CD4-positive, alpha-beta T cell (primary cell): ENCODE measurements around the gene FBLN7. TPM values are rescaled to one million over a fixed set of nuclear protein-coding genes. Genes with fewer than 3 reads are reported as not detected.

Experiments used
- ATAC-seq: fragments of 200-7000 bp; cut with Tn5 transposase; one replicate; pipeline ENCODE4 v1.10.0; 2022; ENCODE audit warnings: mild to moderate bottlenecking; ENCODE audit not compliant: poor library complexity
- CTCF ChIA-PET: fragments of 350-600 bp; sonication (Branson Sonifier 250); formaldehyde crosslinking; loops from one replicate; lab custom pipeline; 2021; ENCODE audit warnings: antibody characterized with exemption, inconsistent platforms; lab: Charles Lee
- POLR2A ChIA-PET: fragments of 350-600 bp; sonication (Branson Sonifier 250); formaldehyde crosslinking; loops from one replicate; lab custom pipeline; 2021; ENCODE audit warnings: antibody characterized with exemption, inconsistent platforms; lab: Charles Lee
- DNase-seq, 14 experiments: peaks; one replicate each; pipeline ENCODE4 v3.0.0-alpha.2; 2013 to 2020; ENCODE audit warnings: mixed read lengths in 2 of 14
- H3K27ac ChIP-seq, 2 donors: one replicate each; pipeline versions ENCODE4 v1.5.1 to v1.7.0; 2013; ENCODE audit warnings: low read length in 2 of 2, low read depth in 1 of 2, mild to moderate bottlenecking in 1 of 2
- H3K27me3 ChIP-seq, 2 experiments: 1 replicate in 1 of 2; 2 replicates in 1 of 2; pipeline versions ENCODE4 v1.6.1 to v1.7.0; 2013; ENCODE audit warnings: low read length in 2 of 2, control low read depth in 1 of 2, mild to moderate bottlenecking in 1 of 2, moderate library complexity in 1 of 2; ENCODE audit not compliant: insufficient read depth in 2 of 2, control insufficient read depth in 1 of 2
- H3K36me3 ChIP-seq: one replicate; pipeline ENCODE4 v1.6.1; 2013; ENCODE audit warnings: low read length, control low read depth; ENCODE audit not compliant: insufficient read depth
- H3K4me1 ChIP-seq: one replicate; pipeline ENCODE4 v1.6.1; 2013; ENCODE audit warnings: low read length, control low read depth; ENCODE audit not compliant: insufficient read depth
- H3K4me3 ChIP-seq: one replicate; pipeline ENCODE4 v1.5.1; 2013; ENCODE audit warnings: mild to moderate bottlenecking, low read length, moderate library complexity
- H3K9me3 ChIP-seq, 2 experiments: 1 replicate in 1 of 2; 2 replicates in 1 of 2; pipeline versions ENCODE4 v1.6.1 to v1.7.0; 2013; ENCODE audit warnings: low read length in 2 of 2, mild to moderate bottlenecking in 2 of 2, control low read depth in 1 of 2, moderate library complexity in 1 of 2; ENCODE audit not compliant: control insufficient read depth in 1 of 2, insufficient read depth in 1 of 2
- H3K27ac Mint-ChIP-seq: one replicate; pipeline ENCODE4 v1.8.0; 2020; ENCODE audit warnings: mixed read lengths
- H3K27me3 Mint-ChIP-seq: one replicate; pipeline ENCODE4 v1.8.0; 2021; ENCODE audit warnings: mixed read lengths
- H3K36me3 Mint-ChIP-seq: one replicate; pipeline ENCODE4 v1.8.0; 2021; ENCODE audit warnings: low read depth, mixed read lengths
- H3K4me1 Mint-ChIP-seq: one replicate; pipeline ENCODE4 v1.8.0; 2021; ENCODE audit warnings: low read depth, mixed read lengths
- H3K4me3 Mint-ChIP-seq: one replicate; pipeline ENCODE4 v1.8.0; 2020; ENCODE audit warnings: mild to moderate bottlenecking, mixed read lengths
- H3K9me3 Mint-ChIP-seq: one replicate; pipeline ENCODE4 v1.8.0; 2020; ENCODE audit warnings: mixed read lengths
- intact Hi-C, 2 experiments: fragments of 100-400 bp; cut with DNase I in 1 of 2; cut with micrococcal nuclease in 1 of 2; formaldehyde crosslinking; loops; one replicate each; pipeline versions ENCODE4 v1.15.1 to v1.9.0; 2023 to 2025; cut with DNase I, micrococcal nuclease
- total RNA-seq, 174 experiments: library from RNA in 2 of 174; stranded (reverse) in 2 of 174; gene quantifications; one replicate each; pipeline ENCODE4 v1.2.3 and lab custom pipeline; 2021 to 2026
- TF ChIP-seq, protein P1 (sequence below): fragments of 200-600 bp; IDR thresholded peaks from one replicate; pipeline ENCODE4 v1.8.0; 2022; ENCODE audit warnings: antibody characterized with exemption, mild to moderate bottlenecking

Gene FBLN7
- total RNA-seq, 2 experiments from 2014 or later = 27.0 to 27.2 TPM

DNA sequence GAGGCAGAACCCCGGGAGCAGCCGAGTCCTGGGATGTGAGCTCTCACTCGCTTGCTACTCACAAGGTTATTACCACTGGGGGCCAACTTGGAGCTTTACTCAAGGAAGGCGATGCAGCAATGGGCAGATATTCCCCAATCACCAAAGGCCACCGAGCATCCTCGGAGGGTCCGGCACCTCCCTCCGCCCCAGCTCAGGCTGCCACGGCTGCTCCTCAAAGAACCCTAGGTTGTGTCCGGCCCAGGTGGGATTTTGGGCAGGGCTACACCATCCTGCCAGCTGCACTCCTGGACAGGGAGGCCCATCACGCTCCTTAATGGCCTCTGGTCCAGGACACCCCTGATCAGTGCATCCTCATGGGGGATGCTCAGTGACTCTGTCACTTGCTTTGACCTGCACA lies 24.8 kb downstream of the FBLN7 start:
- Histone ChIP-seq H3K36me3 (no peaks in the 10 kb centered on the region), H3K9me3 (no peaks in the 10 kb centered on the region), H3K4me1 (peaks cover 7% of the 10 kb centered on the region), H3K27me3 (no peaks in the 10 kb centered on the region), H3K4me3 (no peak overlapping the region), H3K27ac (no peak overlapping the region)
- POLR2A ChIA-PET = no interaction called here
- CTCF ChIA-PET = interaction anchor here (1.2 kb wide), 1 partner anchor 158 kb away, joined by 3 read pairs; no protein-coding TSS in a partner anchor
- Mint-ChIP-seq H3K9me3 (no peaks in the 10 kb centered on the region), H3K4me1 (peaks cover 15% of the 10 kb centered on the region), H3K36me3 (no peaks in the 10 kb centered on the region), H3K27ac (no peak overlapping the region), H3K4me3 (no peak overlapping the region), H3K27me3 (no peaks in the 10 kb centered on the region)
- intact Hi-C loops = no loop called here
- DNase-seq (no peak), ATAC-seq (no peak)
- TF ChIP-seq, protein P1, sequence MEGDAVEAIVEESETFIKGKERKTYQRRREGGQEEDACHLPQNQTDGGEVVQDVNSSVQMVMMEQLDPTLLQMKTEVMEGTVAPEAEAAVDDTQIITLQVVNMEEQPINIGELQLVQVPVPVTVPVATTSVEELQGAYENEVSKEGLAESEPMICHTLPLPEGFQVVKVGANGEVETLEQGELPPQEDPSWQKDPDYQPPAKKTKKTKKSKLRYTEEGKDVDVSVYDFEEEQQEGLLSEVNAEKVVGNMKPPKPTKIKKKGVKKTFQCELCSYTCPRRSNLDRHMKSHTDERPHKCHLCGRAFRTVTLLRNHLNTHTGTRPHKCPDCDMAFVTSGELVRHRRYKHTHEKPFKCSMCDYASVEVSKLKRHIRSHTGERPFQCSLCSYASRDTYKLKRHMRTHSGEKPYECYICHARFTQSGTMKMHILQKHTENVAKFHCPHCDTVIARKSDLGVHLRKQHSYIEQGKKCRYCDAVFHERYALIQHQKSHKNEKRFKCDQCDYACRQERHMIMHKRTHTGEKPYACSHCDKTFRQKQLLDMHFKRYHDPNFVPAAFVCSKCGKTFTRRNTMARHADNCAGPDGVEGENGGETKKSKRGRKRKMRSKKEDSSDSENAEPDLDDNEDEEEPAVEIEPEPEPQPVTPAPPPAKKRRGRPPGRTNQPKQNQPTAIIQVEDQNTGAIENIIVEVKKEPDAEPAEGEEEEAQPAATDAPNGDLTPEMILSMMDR = no peak

DNA sequence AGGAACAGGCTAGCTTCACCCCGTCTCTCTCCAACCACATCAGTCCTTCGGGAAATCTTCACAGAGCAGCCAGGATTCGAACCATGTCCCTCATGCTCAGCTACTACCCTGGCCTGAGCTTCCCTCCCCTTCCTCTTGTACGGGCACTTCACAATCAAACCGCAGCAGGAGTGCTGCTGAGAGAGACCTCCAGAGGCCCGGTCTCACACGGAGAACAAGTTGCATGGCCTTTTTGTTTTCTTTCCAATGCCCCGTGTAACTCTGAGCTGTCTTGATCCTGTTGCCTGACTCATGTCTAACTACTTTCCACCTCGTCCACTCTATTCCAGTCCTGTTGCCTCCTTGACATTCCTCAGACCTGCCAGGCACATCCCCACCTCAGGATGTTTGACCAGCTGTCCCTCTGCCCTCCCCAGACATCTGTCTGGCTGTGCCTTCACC lies 25.4 kb downstream of the FBLN7 start:
- ChIA-PET POLR2A (no interaction called here), CTCF (no interaction called here)
- Histone ChIP-seq H3K27me3 (no peaks in the 10 kb centered on the region), H3K4me3 (no peak overlapping the region), H3K9me3 (no peaks in the 10 kb centered on the region), H3K36me3 (no peaks in the 10 kb centered on the region), H3K4me1 (peaks cover 9% of the 10 kb centered on the region), H3K27ac (no peak overlapping the region)
- intact Hi-C loops = no loop called here
- Mint-ChIP-seq H3K27me3 (no peaks in the 10 kb centered on the region), H3K36me3 (no peaks in the 10 kb centered on the region), H3K9me3 (no peaks in the 10 kb centered on the region), H3K27ac (no peak overlapping the region), H3K4me3 (no peak overlapping the region), H3K4me1 (peaks cover 18% of the 10 kb centered on the region)
- TF ChIP-seq, protein P1 = no peak
- ATAC-seq (no peak), DNase-seq (peak in 1 of 14 experiments; percentile 0)

GRCh38 chr2:112164876-112165275 lies 26.7 kb downstream of the FBLN7 start:
- Histone ChIP-seq H3K27me3 (no peaks in the 10 kb centered on the region), H3K36me3 (no peaks in the 10 kb centered on the region), H3K4me3 (no peak overlapping the region), H3K4me1 (peaks cover 12% of the 10 kb centered on the region), H3K9me3 (no peaks in the 10 kb centered on the region), H3K27ac (no peak overlapping the region)
- Mint-ChIP-seq H3K27ac (no peak overlapping the region), H3K4me1 (peaks cover 18% of the 10 kb centered on the region), H3K36me3 (no peaks in the 10 kb centered on the region), H3K27me3 (no peaks in the 10 kb centered on the region), H3K4me3 (no peak overlapping the region), H3K9me3 (no peaks in the 10 kb centered on the region)
- CTCF ChIA-PET = no interaction called here
- POLR2A ChIA-PET = no interaction called here
- TF ChIP-seq, protein P1 = no peak
- intact Hi-C loops = no loop called here
- DNase-seq = peak in 1 of 14 experiments; percentile 21
- no peak for ATAC-seq
